Nephron progenitor cell (in vitro differentiated cells): ENCODE data around the gene CDC5L.
A peak's percentile ranks its signal among the peaks of the same experiment; 100 is the strongest.

Experiments
- DNase-seq: peaks from one replicate; pipeline ENCODE4 v3.0.0; 2021
- H3K27ac Mint-ChIP-seq: 2 replicates; pipeline ENCODE4 v1.8.0; 2021; ENCODE audit warnings: mild to moderate bottlenecking, moderate library complexity, mixed read lengths
- H3K27me3 Mint-ChIP-seq: 2 replicates; pipeline ENCODE4 v1.8.0; 2021; ENCODE audit warnings: mild to moderate bottlenecking, low read depth, mixed read lengths; ENCODE audit not compliant: poor library complexity
- H3K36me3 Mint-ChIP-seq: 2 replicates; pipeline ENCODE4 v1.8.0; 2021; ENCODE audit warnings: low read depth, mixed read lengths
- H3K4me1 Mint-ChIP-seq: 2 replicates; pipeline ENCODE4 v1.8.0; 2021; ENCODE audit warnings: mixed read lengths
- H3K4me3 Mint-ChIP-seq: 2 replicates; pipeline ENCODE4 v1.8.0; 2021; ENCODE audit warnings: mild to moderate bottlenecking, moderate library complexity, mixed read lengths
- H3K9me3 Mint-ChIP-seq: 2 replicates; pipeline ENCODE4 v1.8.0; 2021; ENCODE audit warnings: mild to moderate bottlenecking, moderate library complexity, mixed read lengths
- CTCF ChIP-seq: fragments of 200-600 bp; sonication (generic); IDR thresholded peaks from 2 replicates; pipeline ENCODE4 v1.5.0; 2021; ENCODE audit warnings: antibody characterized with exemption

Gene CDC5L

GRCh38 chr6:44390158-44390683, 2.7 kb downstream of the CDC5L start:
- Mint-ChIP-seq H3K27ac (no peak overlapping the region), H3K4me1 (peaks cover 39% of the 10 kb centered on the region), H3K4me3 (no peak overlapping the region), H3K27me3 (peaks cover 4% of the 10 kb centered on the region), H3K36me3 (peaks cover 53% of the 10 kb centered on the region), H3K9me3 (no peaks in the 10 kb centered on the region)
- no peak for DNase-seq
- no peak for TF ChIP-seq CTCF

- H3K27me3 Mint-ChIP-seq, result peaks cover 4% of the 10 kb centered on the region
- H3K9me3 Mint-ChIP-seq, result no peaks in the 10 kb centered on the region
- no peak overlapping the region for H3K27ac Mint-ChIP-seq
- H3K36me3 Mint-ChIP-seq, result peaks cover 66% of the 10 kb centered on the region
- no peak overlapping the region for H3K4me3 Mint-ChIP-seq
- peaks cover under 1% of the 10 kb centered on the region for H3K4me1 Mint-ChIP-seq
- no peak for TF ChIP-seq CTCF
- no peak for DNase-seq
Measured at GRCh38 chr6:44395501-44395900, 8.0 kb downstream of the CDC5L start.

- no peak for DNase-seq
- Mint-ChIP-seq H3K36me3 (peaks cover 67% of the 10 kb centered on the region), H3K4me3 (no peak overlapping the region)
Measured at GRCh38 chr6:44396968-44397367, 9.5 kb downstream of the CDC5L start.

GRCh38 chr6:44397424-44398164, 10.1 kb downstream of the CDC5L start:
- Mint-ChIP-seq H3K4me1 (no peaks in the 10 kb centered on the region), H3K27ac (no peak overlapping the region), H3K36me3 (peaks cover 66% of the 10 kb centered on the region), H3K4me3 (no peak overlapping the region), H3K9me3 (peaks cover 7% of the 10 kb centered on the region), H3K27me3 (peaks cover 4% of the 10 kb centered on the region)
- TF ChIP-seq CTCF, result no peak
- DNase-seq, result no peak

More at GRCh38 chr6:44396968-44397367, 9.5 kb downstream of the CDC5L start:
- Mint-ChIP-seq H3K9me3 (peaks cover 4% of the 10 kb centered on the region), H3K27me3 (peaks cover 4% of the 10 kb centered on the region), H3K27ac (no peak overlapping the region), H3K4me1 (no peaks in the 10 kb centered on the region)
- no peak for TF ChIP-seq CTCF

- peaks cover 64% of the 10 kb centered on the region for H3K36me3 Mint-ChIP-seq
- H3K9me3 Mint-ChIP-seq, result peaks cover 9% of the 10 kb centered on the region
- TF ChIP-seq CTCF, result no peak
- DNase-seq, result no peak
- H3K4me1 Mint-ChIP-seq, result no peaks in the 10 kb centered on the region
- no peak overlapping the region for H3K27ac Mint-ChIP-seq
- H3K27me3 Mint-ChIP-seq, result no peaks in the 10 kb centered on the region
- H3K4me3 Mint-ChIP-seq, result no peak overlapping the region
Measured at GRCh38 chr6:44399991-44400390, 12.5 kb downstream of the CDC5L start.

- H3K27ac Mint-ChIP-seq, result peak overlapping the region; percentile 49
- no peak for TF ChIP-seq CTCF
- H3K27me3 Mint-ChIP-seq, result no peaks in the 10 kb centered on the region
- H3K4me3 Mint-ChIP-seq, result no peak overlapping the region
- H3K9me3 Mint-ChIP-seq, result peaks cover 9% of the 10 kb centered on the region
- H3K36me3 Mint-ChIP-seq, result peaks cover 65% of the 10 kb centered on the region
- DNase-seq, result no peak
- H3K4me1 Mint-ChIP-seq, result no peaks in the 10 kb centered on the region
Measured at GRCh38 chr6:44400572-44400971, 13.1 kb downstream of the CDC5L start.
